Measurements from ENCODE around the gene LDHAL6B.

The LDHAL6B gene

DNA sequence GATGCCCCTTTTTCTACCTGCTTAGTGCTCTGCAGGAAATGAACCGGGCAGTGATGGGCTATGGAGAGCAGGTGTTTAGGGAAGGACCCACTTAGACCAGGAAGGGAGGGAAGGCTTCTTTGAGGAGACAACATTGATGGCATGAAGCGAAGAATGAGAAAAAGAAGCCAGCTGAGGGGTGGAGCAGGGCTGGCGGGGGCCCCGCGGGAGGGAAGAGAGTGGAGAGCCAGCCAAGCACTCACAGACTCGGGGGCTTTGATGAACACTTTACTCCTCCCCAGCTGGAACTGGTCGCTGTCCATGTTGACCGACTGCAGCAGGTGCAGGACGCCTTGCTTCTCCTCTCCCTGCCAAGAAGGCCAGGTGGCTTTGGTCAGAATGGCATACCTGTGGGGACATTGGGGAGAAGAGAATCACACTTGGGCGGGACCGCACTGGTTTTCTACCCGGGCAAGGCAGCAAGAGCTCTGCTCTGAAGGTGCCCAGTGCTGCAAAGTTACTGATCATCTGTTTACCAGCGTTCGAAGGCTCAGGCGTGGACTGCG, 28.4 kb upstream of the LDHAL6B start:
- DNase-seq = peak; percentile 5

GRCh38 chr15:59179717-59180116, 26.9 kb upstream of the LDHAL6B start:
- no peak for DNase-seq

- no peak for DNase-seq
Observed at GRCh38 chr15:59180945-59181600, 25.6 kb upstream of the LDHAL6B start.

DNA sequence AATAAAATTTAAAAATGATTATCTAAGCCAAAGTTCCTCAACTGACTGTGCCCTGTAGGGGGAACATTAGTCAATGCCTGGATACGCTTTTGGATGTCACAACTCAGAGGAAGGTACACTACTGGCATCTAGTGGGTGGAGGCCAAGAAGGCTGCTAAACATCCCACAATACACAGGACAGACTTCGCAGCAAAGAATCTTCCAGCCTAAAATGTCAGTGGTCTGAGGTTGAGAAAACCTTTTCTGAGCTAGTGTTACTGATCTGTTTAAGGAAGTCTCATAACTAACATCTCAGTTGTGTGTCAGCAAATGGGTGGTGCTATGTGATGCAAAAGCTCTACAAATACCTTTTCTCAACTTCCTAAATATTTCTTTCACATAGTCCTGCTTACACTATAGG, 20.9 kb upstream of the LDHAL6B start:
- no peak for DNase-seq

GRCh38 chr15:59186501-59186900, 20.1 kb upstream of the LDHAL6B start:
- no peak for DNase-seq

DNA sequence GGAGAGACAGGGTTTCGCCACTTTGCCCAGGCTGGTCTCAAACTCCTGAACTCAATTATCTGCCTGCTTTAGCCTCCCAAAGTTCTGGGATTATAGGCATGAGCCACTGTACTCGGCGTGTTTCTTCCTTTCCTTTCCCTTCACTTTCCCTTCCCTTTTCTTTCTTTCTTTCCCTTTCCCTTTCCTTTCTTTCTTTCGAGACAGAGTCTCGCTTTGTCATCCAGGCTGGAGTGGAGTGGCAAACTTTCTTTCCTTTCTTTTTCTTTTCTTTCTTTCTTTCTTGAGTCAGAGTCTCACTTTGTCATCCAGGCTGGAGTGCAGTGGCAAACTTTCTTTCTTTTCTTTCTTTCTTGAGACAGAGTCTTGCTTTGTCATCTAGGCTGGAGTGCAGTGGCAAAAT, 17.4 kb upstream of the LDHAL6B start:
- DNase-seq = no peak

GRCh38 chr15:59190291-59190690, 16.4 kb upstream of the LDHAL6B start:
- no peak for DNase-seq

- no peak for DNase-seq
Observed at GRCh38 chr15:59191855-59192237, 14.8 kb upstream of the LDHAL6B start.

DNA sequence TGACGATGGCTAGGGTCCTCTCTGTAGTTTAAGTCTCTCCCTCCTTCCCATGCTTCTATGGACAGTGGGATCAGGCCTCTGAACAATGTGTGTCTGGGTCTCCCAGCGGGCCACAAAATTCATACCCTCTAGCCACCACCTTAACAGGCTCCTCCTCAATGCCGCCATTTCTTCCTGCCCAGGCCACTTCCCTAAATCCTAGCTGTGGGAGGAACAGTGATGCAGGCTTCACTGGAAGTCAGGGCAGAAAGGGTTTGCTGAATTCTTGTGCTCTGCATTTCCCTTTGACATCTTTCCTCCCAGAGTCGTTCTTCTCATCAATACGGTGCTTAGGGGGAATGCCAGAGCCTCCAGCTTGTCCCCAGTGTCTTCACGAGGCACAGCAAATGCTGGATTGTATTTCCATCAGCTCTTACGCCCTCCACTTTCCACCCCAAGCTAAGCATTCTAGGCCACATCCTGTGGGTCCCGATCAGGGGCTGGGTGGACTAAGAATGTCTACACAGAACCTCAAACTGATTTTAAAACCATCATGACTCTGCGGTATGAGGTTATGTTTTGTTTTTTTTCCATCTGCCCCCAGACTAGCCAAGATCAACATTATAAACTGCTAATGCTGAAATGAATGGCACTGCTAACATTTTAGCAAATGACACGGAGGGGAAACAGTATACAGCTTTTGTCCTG, 11.9 kb upstream of the LDHAL6B start:
- DNase-seq = no peak

DNA sequence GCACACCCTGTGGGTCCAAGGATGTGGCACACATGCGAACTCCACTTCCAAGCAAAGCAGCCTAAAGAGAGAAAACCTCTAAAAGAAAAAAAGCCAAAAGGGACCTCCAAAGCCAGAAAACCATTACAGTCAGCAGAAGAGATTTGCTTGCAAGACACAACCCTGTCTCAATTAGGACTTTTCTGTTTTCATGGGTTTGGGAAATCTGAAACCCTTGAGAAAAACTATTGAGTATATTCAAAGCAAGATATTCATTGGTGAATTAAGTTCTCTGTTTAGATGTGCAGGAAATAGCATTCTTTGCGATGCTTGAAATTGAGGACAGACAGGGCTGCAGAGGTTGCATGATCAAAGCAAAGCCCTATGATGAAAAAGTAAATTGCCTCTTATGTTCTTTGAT, 10.2 kb upstream of the LDHAL6B start:
- no peak for DNase-seq

DNA sequence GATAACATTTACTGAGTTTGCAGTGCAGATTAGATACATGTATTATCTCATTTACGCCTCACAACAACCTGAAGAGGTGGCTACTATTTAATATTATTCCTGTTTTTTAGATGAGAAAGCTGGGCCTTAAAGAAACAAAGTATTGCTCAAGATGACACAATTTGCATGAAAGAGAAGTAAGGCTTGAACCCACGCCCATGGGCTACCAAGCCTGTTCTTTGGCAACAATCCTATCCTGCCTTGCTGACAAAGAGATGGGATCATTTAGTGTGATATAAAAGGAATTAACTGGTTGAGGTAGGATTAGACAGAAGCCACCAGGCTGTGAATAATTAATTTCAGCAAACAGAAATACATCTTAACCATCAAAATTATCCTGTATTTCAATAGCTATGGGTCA, 9.2 kb upstream of the LDHAL6B start:
- no peak for DNase-seq

DNA sequence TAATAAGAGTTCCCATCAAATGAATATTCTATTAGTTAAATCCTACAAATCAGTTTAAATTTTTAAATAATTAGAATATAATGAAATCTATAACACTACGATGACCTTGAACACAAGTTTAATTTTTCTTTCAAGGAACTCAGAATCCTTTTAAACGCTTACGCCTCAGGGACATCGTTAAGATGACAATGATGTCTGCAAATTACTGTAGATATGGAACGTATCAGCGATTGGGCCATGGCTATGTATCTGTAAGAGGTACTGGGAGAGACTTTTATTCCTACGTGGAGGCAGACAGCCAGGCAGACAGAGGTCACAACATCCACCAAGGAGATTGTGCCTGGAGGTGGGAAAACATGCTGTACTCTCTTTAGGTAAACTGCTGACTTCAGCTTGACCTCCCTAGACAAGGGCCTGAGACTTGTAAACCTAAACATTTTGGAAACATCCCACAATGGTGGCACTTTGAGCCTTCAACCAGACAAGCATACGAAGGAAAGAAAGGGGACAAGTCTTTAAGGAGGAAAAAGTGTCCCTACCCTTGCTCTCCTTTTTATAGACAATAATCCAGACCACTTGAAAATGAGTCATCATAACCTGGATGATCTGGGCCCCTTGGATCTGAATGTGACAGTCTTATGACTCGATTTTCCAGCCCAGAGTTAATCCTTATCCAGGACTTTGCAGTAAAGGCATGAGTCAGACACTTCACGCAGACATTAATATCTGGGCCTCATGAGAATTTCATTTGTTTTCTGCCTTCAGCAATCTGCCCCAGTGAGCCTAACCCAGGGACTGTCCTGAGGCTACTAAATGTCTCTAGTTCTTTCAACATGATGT, 6.8 kb upstream of the LDHAL6B start:
- DNase-seq = no peak

GRCh38 chr15:59200560-59200959, 6.1 kb upstream of the LDHAL6B start:
- no peak for DNase-seq

DNA sequence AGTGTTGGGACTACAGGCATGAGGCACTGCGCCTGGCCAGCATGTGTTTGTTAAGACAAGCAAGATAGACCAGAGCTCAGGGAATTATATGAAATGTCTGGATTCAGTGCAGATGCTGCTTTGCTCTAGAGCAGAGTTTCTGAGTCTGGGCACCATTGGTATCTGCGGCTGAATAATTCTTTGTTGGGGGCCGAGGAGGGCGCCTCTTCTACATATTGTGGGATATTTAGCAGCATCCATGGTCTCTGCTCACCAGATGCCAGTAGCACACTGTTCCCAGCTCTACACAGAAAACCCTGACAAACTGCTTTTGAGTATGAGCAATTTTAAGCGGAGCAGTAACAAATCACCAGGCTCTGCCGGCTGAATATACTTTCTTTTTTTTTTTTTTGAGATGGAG, 3.6 kb upstream of the LDHAL6B start:
- DNase-seq = no peak

GRCh38 chr15:59203657-59204056, 3.0 kb upstream of the LDHAL6B start:
- no peak for DNase-seq

GRCh38 chr15:59205839-59206622, 612 bp upstream of the LDHAL6B start:
- no peak for DNase-seq

GRCh38 chr15:59208613-59209249, 2.1 kb downstream of the LDHAL6B start:
- DNase-seq = no peak

DNA sequence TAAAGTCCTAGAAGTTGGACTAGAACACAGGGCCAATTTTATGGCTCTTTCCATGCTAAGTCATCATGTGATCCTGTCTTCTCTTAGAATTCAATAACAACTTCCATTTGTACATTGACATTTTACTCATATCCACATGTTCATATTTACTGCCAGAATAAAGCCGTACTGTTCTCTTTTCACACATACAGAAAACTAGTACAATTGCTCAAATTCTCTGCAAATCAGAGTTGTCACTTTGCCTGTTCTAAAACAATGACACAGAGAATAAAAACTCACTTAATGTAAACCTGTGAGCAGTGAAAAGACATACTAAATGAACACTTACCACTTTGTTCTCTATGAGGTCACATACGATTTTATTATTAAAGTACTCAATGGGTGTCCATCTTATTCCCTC, 3.5 kb downstream of the LDHAL6B start:
- no peak for DNase-seq

DNA sequence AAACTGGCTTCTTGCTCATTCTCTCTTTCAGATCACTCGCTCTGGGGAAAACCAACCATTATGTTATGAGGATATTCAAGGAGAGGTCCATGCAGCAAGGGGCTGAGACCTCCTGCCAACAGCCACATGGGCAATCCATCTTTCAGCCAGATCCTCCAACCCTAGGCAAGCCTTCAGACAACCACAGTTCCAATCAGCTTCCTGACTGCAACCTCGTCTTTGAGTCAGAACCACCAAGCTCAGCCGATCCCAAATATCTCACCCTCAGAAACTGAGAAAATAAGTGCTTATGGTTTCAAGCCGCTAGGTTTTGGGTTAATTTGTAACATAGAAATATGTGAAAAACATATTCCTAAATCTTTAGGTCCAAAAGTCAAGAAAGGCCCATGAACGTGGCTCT, 10.3 kb downstream of the LDHAL6B start:
- no peak for DNase-seq

GRCh38 chr15:59217876-59218498, 11.3 kb downstream of the LDHAL6B start:
- no peak for DNase-seq

GRCh38 chr15:59218710-59219109, 12.1 kb downstream of the LDHAL6B start:
- DNase-seq = no peak
